Measurements from ENCODE around the gene NOBOX.
A peak's percentile ranks its signal among the peaks of the same experiment; 100 is the strongest.

- TF ChIP-seq EZH2 (IDR thresholded peaks at IDR 0.05; ENCODE audit: borderline replicate concordance, insufficient read depth, low read length, poor library complexity, severe bottlenecking) (no peak), REST (IDR thresholded peaks at IDR 0.05; ENCODE audit: borderline replicate concordance) (no peak), SMC3 (conservative IDR thresholded peaks at IDR 0.05; ENCODE audit: poor library complexity) (peak; percentile 75)
- TF ChIP-seq, protein P1, sequence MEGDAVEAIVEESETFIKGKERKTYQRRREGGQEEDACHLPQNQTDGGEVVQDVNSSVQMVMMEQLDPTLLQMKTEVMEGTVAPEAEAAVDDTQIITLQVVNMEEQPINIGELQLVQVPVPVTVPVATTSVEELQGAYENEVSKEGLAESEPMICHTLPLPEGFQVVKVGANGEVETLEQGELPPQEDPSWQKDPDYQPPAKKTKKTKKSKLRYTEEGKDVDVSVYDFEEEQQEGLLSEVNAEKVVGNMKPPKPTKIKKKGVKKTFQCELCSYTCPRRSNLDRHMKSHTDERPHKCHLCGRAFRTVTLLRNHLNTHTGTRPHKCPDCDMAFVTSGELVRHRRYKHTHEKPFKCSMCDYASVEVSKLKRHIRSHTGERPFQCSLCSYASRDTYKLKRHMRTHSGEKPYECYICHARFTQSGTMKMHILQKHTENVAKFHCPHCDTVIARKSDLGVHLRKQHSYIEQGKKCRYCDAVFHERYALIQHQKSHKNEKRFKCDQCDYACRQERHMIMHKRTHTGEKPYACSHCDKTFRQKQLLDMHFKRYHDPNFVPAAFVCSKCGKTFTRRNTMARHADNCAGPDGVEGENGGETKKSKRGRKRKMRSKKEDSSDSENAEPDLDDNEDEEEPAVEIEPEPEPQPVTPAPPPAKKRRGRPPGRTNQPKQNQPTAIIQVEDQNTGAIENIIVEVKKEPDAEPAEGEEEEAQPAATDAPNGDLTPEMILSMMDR (IDR thresholded peaks at IDR 0.05; ENCODE audit: poor library complexity, severe bottlenecking) = peak; percentile 77
Observed at GRCh38 chr7:144437370-144438191, 34.1 kb upstream of the NOBOX start.
